GM12878 (cell line): ENCODE results near the gene DOP1A. TPM values are rescaled to one million over a fixed set of nuclear protein-coding genes. Genes with fewer than 3 reads are reported as not detected.
A peak's percentile ranks its signal among the peaks of the same experiment; 100 is the strongest.

Experiments
- BCL11A ChIP-seq: IDR thresholded peaks from 2 replicates; pipeline ENCODE4 v1.6.1; 2011; ENCODE audit warnings: low read depth, low read length
- BHLHE40 ChIP-seq, 2 experiments: fragments of 450-650 bp in 1 of 2; IDR thresholded peaks; 2 replicates each; pipeline ENCODE4 v1.6.1; 2011 to 2017; ENCODE audit warnings: low read depth in 2 of 2, borderline replicate concordance in 1 of 2, improper control_type of control experiment in 1 of 2, low read length in 1 of 2, mild to moderate bottlenecking in 1 of 2
- DPF2 ChIP-seq: fragments of 450-650 bp; IDR thresholded peaks from 2 replicates; pipeline ENCODE4 v1.6.1; 2017; ENCODE audit warnings: mild to moderate bottlenecking
- HCFC1 ChIP-seq: fragments of 150-350 bp; IDR thresholded peaks from 2 replicates; pipeline ENCODE4 v1.6.1; 2014; ENCODE audit warnings: low read length
- IRF4 ChIP-seq: IDR thresholded peaks from 2 replicates; pipeline ENCODE4 v1.6.1; 2011; ENCODE audit warnings: low read depth, low read length
- KLF5 ChIP-seq: fragments of 450-650 bp; IDR thresholded peaks from 2 replicates; pipeline ENCODE4 v1.6.1; 2014; ENCODE audit warnings: mild to moderate bottlenecking; ENCODE audit not compliant: partially characterized antibody
- LARP7 ChIP-seq: fragments of 450-650 bp; IDR thresholded peaks from 2 replicates; pipeline ENCODE4 v1.6.1; 2017; ENCODE audit warnings: mild to moderate bottlenecking
- MAX ChIP-seq: IDR thresholded peaks from 2 replicates; pipeline ENCODE4 v1.6.1; 2012; ENCODE audit warnings: low read depth, low read length, improper control_type of control experiment
- NFYB ChIP-seq: IDR thresholded peaks from 2 replicates; pipeline ENCODE4 v1.6.1; 2011; ENCODE audit warnings: low read depth, mild to moderate bottlenecking, low read length, improper control_type of control experiment, moderate library complexity; ENCODE audit not compliant: insufficient read depth
- PAX5 ChIP-seq: IDR thresholded peaks from 2 replicates; pipeline ENCODE4 v1.6.1; 2011; ENCODE audit warnings: low read depth, low read length, borderline replicate concordance
- POLR2AphosphoS5 ChIP-seq: IDR thresholded peaks from 2 replicates; pipeline ENCODE4 v1.6.1; 2011; ENCODE audit warnings: mild to moderate bottlenecking, low read length, inconsistent platforms
- RAD21 ChIP-seq: IDR thresholded peaks from 2 replicates; pipeline ENCODE4 v1.6.1; 2011; ENCODE audit warnings: mild to moderate bottlenecking, low read depth, low read length, moderate library complexity; ENCODE audit not compliant: insufficient read depth
- RAD51 ChIP-seq: fragments of 450-650 bp; IDR thresholded peaks from 2 replicates; pipeline ENCODE4 v1.6.1; 2016; ENCODE audit warnings: moderate library complexity, mild to moderate bottlenecking, inconsistent platforms
- SRF ChIP-seq, 2 experiments: IDR thresholded peaks; 2 replicates each; pipeline ENCODE4 v1.6.1; 2011; ENCODE audit warnings: low read depth in 2 of 2, low read length in 2 of 2, mild to moderate bottlenecking in 1 of 2, moderate library complexity in 1 of 2
- TAF1 ChIP-seq: IDR thresholded peaks from 2 replicates; pipeline ENCODE4 v1.6.1; 2011; ENCODE audit warnings: mild to moderate bottlenecking, low read depth, low read length, borderline replicate concordance
- TBL1XR1 ChIP-seq: IDR thresholded peaks from 2 replicates; pipeline ENCODE4 v1.6.1; 2012; ENCODE audit warnings: low read depth, low read length, improper control_type of control experiment
- ZZZ3 ChIP-seq: IDR thresholded peaks from 2 replicates; pipeline ENCODE4 v1.6.1; 2011; ENCODE audit warnings: low read depth; ENCODE audit not compliant: control insufficient read depth, insufficient read length
- polyA plus RNA-seq, 11 experiments: library from polyadenylated mRNA; depleted of rRNA in 4 of 11; unstranded in 6 of 11; stranded (reverse) in 5 of 11; fragments of >200 nt; fragmentation: Nextera tagmentation in 4 of 11; fragmentation: Illumina TruSeq in 1 of 11; extraction: Ambion mirVana in 4 of 11; extraction: Trizol in 1 of 11; gene quantifications; 1 replicate in 1 of 11; 2 replicates in 10 of 11; pipeline versions ENCODE4 v1.2.1 to v1.2.3, GENCODE V29; 2011 to 2016; ENCODE audit warnings: inconsistent platforms in 2 of 11, missing spikeins in 2 of 11, low read depth in 1 of 11
- total RNA-seq, 4 experiments: library from RNA; depleted of rRNA in 3 of 4; stranded (reverse); fragments of >200 nt in 3 of 4; fragmentation: Illumina TruSeq in 1 of 4; extraction: Trizol in 1 of 4; gene quantifications; 2 replicates each; pipeline versions ENCODE4 v1.2.1 to v1.2.3, GENCODE V29; 2013 to 2021
- TF ChIP-seq, protein P1 (sequence below): fragments of 450-650 bp; IDR thresholded peaks from 2 replicates; pipeline ENCODE4 v1.6.1; 2017; ENCODE audit warnings: mild to moderate bottlenecking, moderate library complexity
- TF ChIP-seq, protein P2 (sequence below): fragments of 450-650 bp; IDR thresholded peaks from 2 replicates; pipeline ENCODE4 v1.6.1; 2017; ENCODE audit warnings: borderline replicate concordance
- TF ChIP-seq, protein P3 (sequence below): fragments of 450-650 bp; IDR thresholded peaks from 2 replicates; pipeline ENCODE4 v1.6.1; 2016; ENCODE audit warnings: mild to moderate bottlenecking, moderate library complexity, borderline replicate concordance

The DOP1A gene
- total and polyA plus RNA-seq, 10 of the 15 experiments (the other 5 are each of a cell fraction or from before 2014, with no cell fraction given): 1.9 to 22.9 (median 10.3) TPM

DNA sequence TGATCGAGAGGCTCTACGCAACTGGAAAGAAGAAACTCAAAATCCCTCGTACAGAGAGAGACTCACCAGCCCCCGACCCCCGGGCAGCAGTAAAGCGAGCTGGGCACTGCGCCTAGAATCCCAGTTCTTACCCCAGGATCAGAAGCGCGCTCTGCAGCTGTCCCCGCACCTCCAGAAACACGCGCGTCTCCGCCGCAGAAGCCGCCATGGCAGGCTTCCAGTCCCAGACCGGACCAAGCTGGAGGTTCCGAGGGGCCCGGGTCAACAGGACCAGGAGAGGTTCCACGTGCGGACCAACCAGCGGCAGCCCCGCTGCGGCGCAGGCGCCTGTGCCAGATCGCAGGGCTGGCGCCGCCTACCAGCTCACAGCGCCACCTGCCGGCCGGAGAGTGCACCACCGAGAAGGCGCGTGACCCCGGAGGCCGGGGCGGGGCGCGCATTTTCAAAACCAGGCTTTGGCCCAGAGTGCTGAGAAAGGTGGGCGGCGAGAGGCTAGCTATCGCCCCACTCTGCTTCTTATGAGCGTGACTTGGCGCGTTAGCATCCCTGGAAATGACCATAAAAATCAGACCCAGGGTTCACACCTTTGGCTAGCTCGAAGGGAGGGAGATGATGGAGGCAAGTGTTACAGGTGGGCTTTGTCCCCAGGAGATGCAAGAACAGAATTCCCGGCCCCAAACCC is 1.8 kb upstream of the DOP1A start, which contains the start of gene UBE3D (continued):
- TF ChIP-seq, protein P1, sequence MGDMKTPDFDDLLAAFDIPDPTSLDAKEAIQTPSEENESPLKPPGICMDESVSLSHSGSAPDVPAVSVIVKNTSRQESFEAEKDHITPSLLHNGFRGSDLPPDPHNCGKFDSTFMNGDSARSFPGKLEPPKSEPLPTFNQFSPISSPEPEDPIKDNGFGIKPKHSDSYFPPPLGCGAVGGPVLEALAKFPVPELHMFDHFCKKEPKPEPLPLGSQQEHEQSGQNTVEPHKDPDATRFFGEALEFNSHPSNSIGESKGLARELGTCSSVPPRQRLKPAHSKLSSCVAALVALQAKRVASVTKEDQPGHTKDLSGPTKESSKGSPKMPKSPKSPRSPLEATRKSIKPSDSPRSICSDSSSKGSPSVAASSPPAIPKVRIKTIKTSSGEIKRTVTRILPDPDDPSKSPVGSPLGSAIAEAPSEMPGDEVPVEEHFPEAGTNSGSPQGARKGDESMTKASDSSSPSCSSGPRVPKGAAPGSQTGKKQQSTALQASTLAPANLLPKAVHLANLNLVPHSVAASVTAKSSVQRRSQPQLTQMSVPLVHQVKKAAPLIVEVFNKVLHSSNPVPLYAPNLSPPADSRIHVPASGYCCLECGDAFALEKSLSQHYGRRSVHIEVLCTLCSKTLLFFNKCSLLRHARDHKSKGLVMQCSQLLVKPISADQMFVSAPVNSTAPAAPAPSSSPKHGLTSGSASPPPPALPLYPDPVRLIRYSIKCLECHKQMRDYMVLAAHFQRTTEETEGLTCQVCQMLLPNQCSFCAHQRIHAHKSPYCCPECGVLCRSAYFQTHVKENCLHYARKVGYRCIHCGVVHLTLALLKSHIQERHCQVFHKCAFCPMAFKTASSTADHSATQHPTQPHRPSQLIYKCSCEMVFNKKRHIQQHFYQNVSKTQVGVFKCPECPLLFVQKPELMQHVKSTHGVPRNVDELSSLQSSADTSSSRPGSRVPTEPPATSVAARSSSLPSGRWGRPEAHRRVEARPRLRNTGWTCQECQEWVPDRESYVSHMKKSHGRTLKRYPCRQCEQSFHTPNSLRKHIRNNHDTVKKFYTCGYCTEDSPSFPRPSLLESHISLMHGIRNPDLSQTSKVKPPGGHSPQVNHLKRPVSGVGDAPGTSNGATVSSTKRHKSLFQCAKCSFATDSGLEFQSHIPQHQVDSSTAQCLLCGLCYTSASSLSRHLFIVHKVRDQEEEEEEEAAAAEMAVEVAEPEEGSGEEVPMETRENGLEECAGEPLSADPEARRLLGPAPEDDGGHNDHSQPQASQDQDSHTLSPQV: no peak
- TF ChIP-seq TBL1XR1: 0 out of 2 replicates have a peak, but pooled peaks have one; percentile 22
- TF ChIP-seq KLF5: peak; percentile 38
- TF ChIP-seq LARP7: 0 out of 2 replicates have a peak, but pooled peaks have one; percentile 23
- 0 out of 4 replicates have a peak, but pooled peaks of 1 of the 2 experiments have one; percentile 21 for TF ChIP-seq SRF (IDR thresholded peaks at IDR 0.05; ENCODE audit: low read depth in 2 of 2, low read length in 2 of 2)
- TF ChIP-seq HCFC1: no peak
- TF ChIP-seq IRF4: peak; percentile 43; the same call in 1 of the 2 replicates
- TF ChIP-seq, protein P2, sequence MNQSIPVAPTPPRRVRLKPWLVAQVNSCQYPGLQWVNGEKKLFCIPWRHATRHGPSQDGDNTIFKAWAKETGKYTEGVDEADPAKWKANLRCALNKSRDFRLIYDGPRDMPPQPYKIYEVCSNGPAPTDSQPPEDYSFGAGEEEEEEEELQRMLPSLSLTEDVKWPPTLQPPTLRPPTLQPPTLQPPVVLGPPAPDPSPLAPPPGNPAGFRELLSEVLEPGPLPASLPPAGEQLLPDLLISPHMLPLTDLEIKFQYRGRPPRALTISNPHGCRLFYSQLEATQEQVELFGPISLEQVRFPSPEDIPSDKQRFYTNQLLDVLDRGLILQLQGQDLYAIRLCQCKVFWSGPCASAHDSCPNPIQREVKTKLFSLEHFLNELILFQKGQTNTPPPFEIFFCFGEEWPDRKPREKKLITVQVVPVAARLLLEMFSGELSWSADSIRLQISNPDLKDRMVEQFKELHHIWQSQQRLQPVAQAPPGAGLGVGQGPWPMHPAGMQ: no peak
- TF ChIP-seq RAD51: peak; percentile 61
- peak; percentile 68; the same call in 1 of the 2 replicates for TF ChIP-seq MAX
- peak; percentile 31; the same call in 1 of the 2 replicates for TF ChIP-seq RAD21
- no peak for TF ChIP-seq ZZZ3
- TF ChIP-seq BHLHE40 (IDR thresholded peaks at IDR 0.05; ENCODE audit: borderline replicate concordance in 1 of 2, low read depth in 2 of 2, low read length in 1 of 2): peak; percentile 89 to 94
- TF ChIP-seq NFYB: peak; percentile 41; the same call in 1 of the 2 replicates
- TF ChIP-seq, protein P3, sequence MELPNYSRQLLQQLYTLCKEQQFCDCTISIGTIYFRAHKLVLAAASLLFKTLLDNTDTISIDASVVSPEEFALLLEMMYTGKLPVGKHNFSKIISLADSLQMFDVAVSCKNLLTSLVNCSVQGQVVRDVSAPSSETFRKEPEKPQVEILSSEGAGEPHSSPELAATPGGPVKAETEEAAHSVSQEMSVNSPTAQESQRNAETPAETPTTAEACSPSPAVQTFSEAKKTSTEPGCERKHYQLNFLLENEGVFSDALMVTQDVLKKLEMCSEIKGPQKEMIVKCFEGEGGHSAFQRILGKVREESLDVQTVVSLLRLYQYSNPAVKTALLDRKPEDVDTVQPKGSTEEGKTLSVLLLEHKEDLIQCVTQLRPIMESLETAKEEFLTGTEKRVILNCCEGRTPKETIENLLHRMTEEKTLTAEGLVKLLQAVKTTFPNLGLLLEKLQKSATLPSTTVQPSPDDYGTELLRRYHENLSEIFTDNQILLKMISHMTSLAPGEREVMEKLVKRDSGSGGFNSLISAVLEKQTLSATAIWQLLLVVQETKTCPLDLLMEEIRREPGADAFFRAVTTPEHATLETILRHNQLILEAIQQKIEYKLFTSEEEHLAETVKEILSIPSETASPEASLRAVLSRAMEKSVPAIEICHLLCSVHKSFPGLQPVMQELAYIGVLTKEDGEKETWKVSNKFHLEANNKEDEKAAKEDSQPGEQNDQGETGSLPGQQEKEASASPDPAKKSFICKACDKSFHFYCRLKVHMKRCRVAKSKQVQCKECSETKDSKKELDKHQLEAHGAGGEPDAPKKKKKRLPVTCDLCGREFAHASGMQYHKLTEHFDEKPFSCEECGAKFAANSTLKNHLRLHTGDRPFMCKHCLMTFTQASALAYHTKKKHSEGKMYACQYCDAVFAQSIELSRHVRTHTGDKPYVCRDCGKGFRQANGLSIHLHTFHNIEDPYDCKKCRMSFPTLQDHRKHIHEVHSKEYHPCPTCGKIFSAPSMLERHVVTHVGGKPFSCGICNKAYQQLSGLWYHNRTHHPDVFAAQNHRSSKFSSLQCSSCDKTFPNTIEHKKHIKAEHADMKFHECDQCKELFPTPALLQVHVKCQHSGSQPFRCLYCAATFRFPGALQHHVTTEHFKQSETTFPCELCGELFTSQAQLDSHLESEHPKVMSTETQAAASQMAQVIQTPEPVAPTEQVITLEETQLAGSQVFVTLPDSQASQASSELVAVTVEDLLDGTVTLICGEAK: no peak
- TF ChIP-seq PAX5: peak; percentile 26; the same call in 1 of the 2 replicates
- peak; percentile 64; the same call in 1 of the 2 replicates for TF ChIP-seq POLR2AphosphoS5
- TF ChIP-seq DPF2: 0 out of 2 replicates have a peak, but pooled peaks have one; percentile 34
- 0 out of 2 replicates have a peak, but pooled peaks have one; percentile 26 for TF ChIP-seq TAF1
- TF ChIP-seq BCL11A: no peak
